ENCODE results near the gene CRYGB. TPM values are rescaled to one million over a fixed set of nuclear protein-coding genes. Genes with fewer than 3 reads are reported as not detected.
"Not testable (repeated sequence)": the region's sequence is repeated elsewhere in the genome, so short reads cannot be mapped to it uniquely, and the experiment has no call there.

CRYGB gene
- total RNA-seq, 4 donors from 2014 or later, result not detected

DNA sequence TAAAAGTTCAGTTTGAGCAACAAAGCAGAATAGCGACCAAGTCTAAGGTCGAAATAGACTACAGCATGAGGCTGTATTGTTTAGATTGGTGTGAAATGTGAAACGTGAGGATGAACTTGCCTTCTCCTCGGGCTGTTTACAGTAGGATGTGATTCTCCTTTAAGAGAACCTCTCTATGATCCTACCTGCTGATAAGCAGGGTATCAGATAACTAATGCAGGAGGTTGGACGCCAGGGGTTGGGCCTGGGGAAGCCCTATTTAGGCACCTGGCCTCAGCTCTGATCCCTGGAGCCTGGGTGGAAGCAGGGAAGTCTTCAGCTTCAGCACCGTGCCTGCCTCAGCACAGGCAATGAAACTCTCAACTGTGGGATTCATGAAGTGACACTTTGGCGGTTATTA is 33.0 kb downstream of the CRYGB start:
- Histone ChIP-seq H3K27ac (no peak overlapping the region), H3K9me3 (no peaks in the 10 kb centered on the region), H3K4me1 (no peaks in the 10 kb centered on the region), H3K27me3 (peaks cover 43% of the 10 kb centered on the region), H3K36me3 (no peaks in the 10 kb centered on the region), H3K4me3 (no peak overlapping the region)
- TF ChIP-seq EP300 (IDR thresholded peaks at IDR 0.05) (no peak), POLR2AphosphoS5 (IDR thresholded peaks at IDR 0.05) (no peak), POLR2A (IDR thresholded peaks at IDR 0.05) (no peak)
- TF ChIP-seq, protein P1, sequence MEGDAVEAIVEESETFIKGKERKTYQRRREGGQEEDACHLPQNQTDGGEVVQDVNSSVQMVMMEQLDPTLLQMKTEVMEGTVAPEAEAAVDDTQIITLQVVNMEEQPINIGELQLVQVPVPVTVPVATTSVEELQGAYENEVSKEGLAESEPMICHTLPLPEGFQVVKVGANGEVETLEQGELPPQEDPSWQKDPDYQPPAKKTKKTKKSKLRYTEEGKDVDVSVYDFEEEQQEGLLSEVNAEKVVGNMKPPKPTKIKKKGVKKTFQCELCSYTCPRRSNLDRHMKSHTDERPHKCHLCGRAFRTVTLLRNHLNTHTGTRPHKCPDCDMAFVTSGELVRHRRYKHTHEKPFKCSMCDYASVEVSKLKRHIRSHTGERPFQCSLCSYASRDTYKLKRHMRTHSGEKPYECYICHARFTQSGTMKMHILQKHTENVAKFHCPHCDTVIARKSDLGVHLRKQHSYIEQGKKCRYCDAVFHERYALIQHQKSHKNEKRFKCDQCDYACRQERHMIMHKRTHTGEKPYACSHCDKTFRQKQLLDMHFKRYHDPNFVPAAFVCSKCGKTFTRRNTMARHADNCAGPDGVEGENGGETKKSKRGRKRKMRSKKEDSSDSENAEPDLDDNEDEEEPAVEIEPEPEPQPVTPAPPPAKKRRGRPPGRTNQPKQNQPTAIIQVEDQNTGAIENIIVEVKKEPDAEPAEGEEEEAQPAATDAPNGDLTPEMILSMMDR (IDR thresholded peaks at IDR 0.05), result no peak
- no peak for ATAC-seq
- WGBS, 2 donors (ENCODE audit: low coverage in 1 of 2), result 57 to 72% methylated on average over 4 to 7 of the region's 7 CpGs

DNA sequence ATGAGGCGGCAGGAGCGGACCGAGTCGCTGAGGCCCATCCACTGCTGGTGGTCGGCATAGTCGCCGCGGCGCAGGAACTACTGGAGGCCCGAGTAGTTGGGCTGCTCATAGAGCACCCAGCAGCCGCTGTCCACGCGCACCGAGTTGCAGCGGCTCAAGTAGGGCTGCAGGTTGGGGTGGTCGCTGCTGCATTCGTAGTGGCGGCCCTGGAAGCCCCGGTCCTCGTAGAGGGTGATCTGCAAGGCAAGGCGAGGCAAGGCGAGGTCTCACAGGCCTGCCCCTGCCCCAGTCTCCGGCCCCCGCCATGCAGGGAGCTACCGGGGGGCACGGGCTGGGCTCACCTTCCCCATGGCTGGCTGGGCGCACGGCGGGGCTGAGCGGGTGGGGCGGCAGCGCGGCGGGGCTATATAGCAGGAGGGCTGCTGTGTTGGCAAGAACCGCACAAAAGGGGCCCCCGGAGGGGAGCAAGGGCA is 33.6 kb downstream of the CRYGB start:
- not testable (repeated sequence) for H3K4me3 ChIP-seq, H3K4me1 ChIP-seq, H3K36me3 ChIP-seq, H3K27ac ChIP-seq, ATAC-seq, H3K9me3 ChIP-seq
- peaks cover 43% of the 10 kb centered on the region for H3K27me3 ChIP-seq
- WGBS, 2 donors (ENCODE audit: low coverage in 1 of 2), result 0 to 24% methylated on average over 2 to 11 of the region's 36 CpGs

DNA sequence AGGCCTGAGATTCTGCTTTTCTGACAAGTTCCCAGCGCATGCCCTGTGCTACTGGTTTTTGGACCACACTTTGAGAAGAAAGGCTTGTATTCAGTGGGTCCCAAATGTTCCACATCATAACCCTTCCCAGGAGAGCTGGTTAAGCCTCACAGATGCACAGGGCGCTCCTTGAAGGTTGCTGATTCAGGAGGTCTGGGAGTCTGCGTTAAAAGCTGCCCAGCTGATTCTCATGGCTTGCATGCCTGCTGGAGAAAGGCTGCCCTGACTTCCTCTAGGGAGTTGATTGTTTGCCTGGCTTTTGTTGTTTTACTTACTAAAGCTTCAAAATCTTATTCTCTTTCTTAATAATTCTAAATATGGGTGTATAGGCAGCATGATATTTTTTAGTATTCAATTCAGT is 42.3 kb downstream of the CRYGB start:
- Histone ChIP-seq H3K4me1 (peaks cover 0 to 7% (median 0%) of the 10 kb centered on the region in 3 donors), H3K27me3 (peaks cover 16% of the 10 kb centered on the region), H3K36me3 (no peaks in the 10 kb centered on the region), H3K9me3 (no peaks in the 10 kb centered on the region), H3K27ac (no peak overlapping the region), H3K4me3 (no peak overlapping the region)
- TF ChIP-seq EP300 (IDR thresholded peaks at IDR 0.05) (no peak), POLR2A (IDR thresholded peaks at IDR 0.05) (no peak), POLR2AphosphoS5 (IDR thresholded peaks at IDR 0.05) (no peak)
- TF ChIP-seq, protein P1 (IDR thresholded peaks at IDR 0.05), result no peak
- ATAC-seq, result no peak
- 75 to 82% methylated on average over 2 to 3 of the region's 3 CpGs for WGBS, 2 donors (ENCODE audit: low coverage in 1 of 2)

DNA sequence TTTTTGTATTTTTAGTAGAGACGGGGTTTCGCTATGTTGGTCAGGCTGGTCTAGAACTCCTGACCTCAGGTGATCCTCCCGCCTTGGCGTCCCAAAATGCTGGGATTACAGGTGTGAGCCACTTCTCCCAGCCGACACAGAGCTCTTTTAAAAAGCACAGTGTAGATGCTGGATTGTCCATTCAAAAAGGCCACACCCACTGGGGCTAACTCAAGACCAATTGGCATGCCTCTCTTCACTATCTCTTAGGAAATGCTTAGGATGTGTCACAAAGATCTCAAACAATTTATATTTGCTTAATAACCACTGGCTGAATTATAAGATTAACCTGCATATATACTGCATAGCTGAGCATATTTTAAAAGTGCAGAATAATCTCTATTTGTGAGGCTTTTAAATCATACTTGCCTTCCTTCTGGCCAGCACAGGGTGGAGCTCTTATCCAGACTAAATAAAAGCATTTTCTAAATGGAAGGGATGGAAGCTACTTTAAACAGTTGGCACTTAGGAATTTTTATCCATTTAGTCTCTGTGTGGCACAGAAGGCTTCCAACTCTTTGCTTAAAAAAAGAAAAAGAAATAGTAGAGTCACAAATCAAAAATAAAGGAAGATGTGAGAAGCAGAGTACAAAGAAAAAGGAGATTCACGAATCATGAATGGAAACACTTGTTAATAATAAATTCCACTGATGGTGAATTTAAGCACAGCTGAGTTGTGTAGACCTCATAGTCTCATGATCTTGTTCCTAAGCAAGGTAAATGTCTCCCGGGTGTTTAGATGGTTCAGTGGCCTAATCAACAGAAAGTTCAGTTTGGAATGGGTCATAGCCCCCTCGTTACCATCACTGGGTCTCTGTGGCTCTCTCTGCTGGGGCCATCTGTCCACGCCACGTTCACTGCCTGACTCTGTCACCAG is 44.0 kb downstream of the CRYGB start:
- Histone ChIP-seq H3K27me3 (peaks cover 11% of the 10 kb centered on the region), H3K4me3 (no peak overlapping the region), H3K9me3 (no peaks in the 10 kb centered on the region), H3K4me1 (peaks cover 0 to 7% (median 0%) of the 10 kb centered on the region in 3 donors), H3K36me3 (no peaks in the 10 kb centered on the region), H3K27ac (no peak overlapping the region)
- WGBS, 2 donors (ENCODE audit: low coverage in 1 of 2), result 44 to 56% methylated on average over 5 to 9 of the region's 10 CpGs
- TF ChIP-seq, protein P1 (IDR thresholded peaks at IDR 0.05), result peak in 1 of 4 experiments; percentile 24
- TF ChIP-seq EP300 (IDR thresholded peaks at IDR 0.05), result no peak
- no peak for TF ChIP-seq POLR2AphosphoS5 (IDR thresholded peaks at IDR 0.05)
- no peak for TF ChIP-seq POLR2A (IDR thresholded peaks at IDR 0.05)
- no peak for ATAC-seq

DNA sequence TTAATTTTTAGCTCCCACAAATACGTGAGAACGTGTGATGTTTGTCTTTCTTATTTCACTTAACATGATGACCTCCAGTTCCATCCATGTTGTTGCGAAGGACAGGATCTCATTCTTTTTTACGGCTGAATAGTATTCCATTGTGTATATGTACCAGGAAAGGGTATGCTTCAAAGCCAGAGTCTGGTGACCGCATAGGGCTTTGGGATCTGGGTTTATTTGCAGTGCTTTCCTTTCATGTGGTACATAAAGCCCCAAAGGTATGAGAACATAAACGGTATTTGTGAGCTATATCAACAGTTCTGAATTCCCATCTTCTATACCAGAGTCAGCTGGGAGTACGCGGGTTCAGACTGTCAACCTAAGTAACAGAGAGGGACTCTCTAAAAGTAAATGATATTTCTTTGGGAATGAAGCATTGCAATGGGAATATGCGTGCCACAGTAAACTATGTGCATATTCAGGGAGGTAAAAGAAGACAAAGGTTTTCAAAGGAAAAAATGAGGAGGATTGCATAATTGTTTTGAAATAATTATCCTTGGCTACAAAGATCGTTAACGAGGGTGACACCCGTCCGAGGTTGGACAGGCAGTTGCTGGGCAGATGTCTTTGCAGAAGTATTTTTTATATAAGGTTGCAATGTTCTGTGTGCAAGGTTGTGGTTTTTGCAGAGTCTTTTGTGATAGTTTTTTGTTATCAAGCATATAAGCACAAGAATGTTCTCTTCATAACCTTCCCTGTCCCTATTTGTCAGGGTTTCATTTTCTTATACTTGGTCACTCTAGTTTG is 46.1 kb downstream of the CRYGB start:
- H3K27me3 ChIP-seq, result peaks cover 11% of the 10 kb centered on the region
- no peak for ATAC-seq
- 73 to 75% methylated on average over 11 to 13 of the region's 13 CpGs for WGBS, 2 donors (ENCODE audit: low coverage in 1 of 2)
- H3K4me3 ChIP-seq, result no peak overlapping the region
- peaks cover 0 to 7% (median 0%) of the 10 kb centered on the region in 3 donors for H3K4me1 ChIP-seq
- no peak overlapping the region for H3K27ac ChIP-seq
- no peak for TF ChIP-seq EP300 (IDR thresholded peaks at IDR 0.05)
- TF ChIP-seq POLR2A (IDR thresholded peaks at IDR 0.05), result no peak
- TF ChIP-seq, protein P1 (IDR thresholded peaks at IDR 0.05), result no peak
- no peaks in the 10 kb centered on the region for H3K9me3 ChIP-seq
- no peaks in the 10 kb centered on the region for H3K36me3 ChIP-seq

DNA sequence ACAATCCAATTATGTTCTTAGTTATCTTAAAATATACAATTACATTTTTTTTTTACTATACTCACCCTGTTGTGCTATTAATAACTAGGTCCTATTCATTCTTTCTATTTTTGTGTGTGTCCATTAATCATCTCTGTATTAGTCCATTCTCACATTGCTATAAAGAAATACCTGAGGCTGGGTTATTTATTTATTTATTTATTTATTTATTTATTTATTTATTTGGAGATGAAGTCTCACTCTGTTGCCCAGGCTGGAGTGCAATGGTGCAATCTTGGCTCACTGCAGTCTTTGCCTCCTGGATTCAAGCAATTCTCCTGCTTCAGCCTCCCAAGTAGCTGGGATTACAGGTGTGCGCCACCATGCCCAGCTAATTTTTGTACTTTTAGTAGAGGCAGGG is 47.3 kb downstream of the CRYGB start:
- H3K36me3 ChIP-seq, H3K4me1 ChIP-seq, H3K9me3 ChIP-seq, ATAC-seq, H3K27ac ChIP-seq, H3K4me3 ChIP-seq: not testable (repeated sequence)
- no CpG with 5 or more reads among the region's 1 CpG for WGBS, 2 donors (ENCODE audit: low coverage in 1 of 2)
- H3K27me3 ChIP-seq, result peaks cover 11% of the 10 kb centered on the region

All from gastroesophageal sphincter (tissue), 4 donors.